ENCODE data around the gene CRYGS.

Gene CRYGS

DNA sequence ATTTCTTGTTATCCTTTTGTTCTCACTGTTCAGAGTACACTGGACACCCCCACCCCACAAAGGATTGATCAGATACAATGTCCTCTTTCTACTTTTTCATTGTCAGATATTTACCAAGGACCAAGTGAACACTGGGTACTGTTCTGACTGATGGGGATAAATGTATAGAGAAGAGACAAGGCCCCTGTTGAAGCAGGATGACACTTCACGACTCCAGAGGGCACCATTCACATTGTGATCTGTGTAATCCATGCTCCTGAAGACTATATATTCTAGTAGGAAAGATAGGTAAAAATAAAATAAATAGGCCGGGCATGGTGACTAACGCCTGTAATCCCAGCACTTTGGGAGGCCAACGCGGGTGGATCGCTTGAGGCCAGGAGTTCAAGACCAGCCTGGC is 7.2 kb upstream of the CRYGS start:
- no peak overlapping the region for H3K4me3 ChIP-seq (ENCODE audit: low read depth, low read length)
- no peaks in the 10 kb centered on the region for H3K27me3 ChIP-seq (ENCODE audit: insufficient read depth, low read depth, severe bottlenecking)
- no peak for DNase-seq
- TF ChIP-seq, protein P1, sequence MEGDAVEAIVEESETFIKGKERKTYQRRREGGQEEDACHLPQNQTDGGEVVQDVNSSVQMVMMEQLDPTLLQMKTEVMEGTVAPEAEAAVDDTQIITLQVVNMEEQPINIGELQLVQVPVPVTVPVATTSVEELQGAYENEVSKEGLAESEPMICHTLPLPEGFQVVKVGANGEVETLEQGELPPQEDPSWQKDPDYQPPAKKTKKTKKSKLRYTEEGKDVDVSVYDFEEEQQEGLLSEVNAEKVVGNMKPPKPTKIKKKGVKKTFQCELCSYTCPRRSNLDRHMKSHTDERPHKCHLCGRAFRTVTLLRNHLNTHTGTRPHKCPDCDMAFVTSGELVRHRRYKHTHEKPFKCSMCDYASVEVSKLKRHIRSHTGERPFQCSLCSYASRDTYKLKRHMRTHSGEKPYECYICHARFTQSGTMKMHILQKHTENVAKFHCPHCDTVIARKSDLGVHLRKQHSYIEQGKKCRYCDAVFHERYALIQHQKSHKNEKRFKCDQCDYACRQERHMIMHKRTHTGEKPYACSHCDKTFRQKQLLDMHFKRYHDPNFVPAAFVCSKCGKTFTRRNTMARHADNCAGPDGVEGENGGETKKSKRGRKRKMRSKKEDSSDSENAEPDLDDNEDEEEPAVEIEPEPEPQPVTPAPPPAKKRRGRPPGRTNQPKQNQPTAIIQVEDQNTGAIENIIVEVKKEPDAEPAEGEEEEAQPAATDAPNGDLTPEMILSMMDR (IDR thresholded peaks at IDR 0.05; ENCODE audit: low read depth, low read length), result no peak
- no peaks in the 10 kb centered on the region for H3K9me3 ChIP-seq (ENCODE audit: severe bottlenecking)
- no peak overlapping the region for H3K27ac ChIP-seq
- H3K36me3 ChIP-seq, result peaks cover 16% of the 10 kb centered on the region

DNA sequence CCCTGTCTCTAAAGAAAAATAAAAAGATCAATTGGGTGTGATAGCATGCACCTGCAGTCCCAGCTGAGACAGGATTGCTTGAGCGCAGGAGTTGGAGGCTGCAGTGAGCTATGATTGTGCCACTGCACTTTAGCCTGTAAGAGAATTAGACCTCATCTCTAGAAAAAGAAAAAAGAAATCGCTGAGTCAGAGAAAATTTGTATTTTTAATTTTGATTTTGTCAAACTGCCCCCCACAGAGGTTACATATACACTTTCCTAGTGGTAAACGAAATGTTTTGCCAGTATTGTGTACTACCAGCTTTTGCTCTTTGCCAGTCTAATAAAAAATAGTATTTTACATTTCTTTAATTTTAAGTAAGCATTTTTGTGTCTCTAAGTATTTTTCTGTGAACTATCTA is 5.3 kb upstream of the CRYGS start:
- Histone ChIP-seq H3K9me3 (ENCODE audit: severe bottlenecking) (no peaks in the 10 kb centered on the region), H3K27ac (no peak overlapping the region), H3K36me3 (peaks cover 9% of the 10 kb centered on the region), H3K27me3 (ENCODE audit: insufficient read depth, low read depth, severe bottlenecking) (no peaks in the 10 kb centered on the region), H3K4me3 (ENCODE audit: low read depth, low read length) (no peak overlapping the region)
- TF ChIP-seq, protein P1 (IDR thresholded peaks at IDR 0.05; ENCODE audit: low read depth, low read length), result no peak
- no peak for DNase-seq

DNA sequence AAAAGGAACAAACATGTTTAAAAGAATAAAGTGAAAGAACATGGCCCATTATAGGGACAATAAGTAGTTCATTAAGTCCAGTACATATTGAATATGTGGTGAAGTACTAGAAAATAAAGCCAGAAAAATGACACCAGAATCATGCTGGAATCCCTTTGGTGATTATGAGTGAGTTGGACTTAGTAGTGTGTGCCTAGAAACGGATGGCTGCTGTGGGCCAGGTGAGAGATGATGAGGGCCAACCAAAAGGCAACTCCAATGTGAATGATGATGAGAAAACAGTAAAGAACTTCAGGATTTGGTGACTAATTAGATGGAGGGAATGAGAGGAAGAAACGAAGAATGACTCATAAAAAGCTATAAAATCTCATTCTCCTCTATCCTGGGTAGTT is 3.3 kb downstream of the CRYGS start:
- H3K4me3 ChIP-seq (ENCODE audit: low read depth, low read length), result no peak overlapping the region
- TF ChIP-seq, protein P1 (IDR thresholded peaks at IDR 0.05; ENCODE audit: low read depth, low read length), result no peak
- H3K36me3 ChIP-seq, result no peaks in the 10 kb centered on the region
- H3K9me3 ChIP-seq (ENCODE audit: severe bottlenecking), result no peaks in the 10 kb centered on the region
- no peak for DNase-seq
- H3K27me3 ChIP-seq (ENCODE audit: insufficient read depth, low read depth, severe bottlenecking), result no peaks in the 10 kb centered on the region
- no peak overlapping the region for H3K27ac ChIP-seq

DNA sequence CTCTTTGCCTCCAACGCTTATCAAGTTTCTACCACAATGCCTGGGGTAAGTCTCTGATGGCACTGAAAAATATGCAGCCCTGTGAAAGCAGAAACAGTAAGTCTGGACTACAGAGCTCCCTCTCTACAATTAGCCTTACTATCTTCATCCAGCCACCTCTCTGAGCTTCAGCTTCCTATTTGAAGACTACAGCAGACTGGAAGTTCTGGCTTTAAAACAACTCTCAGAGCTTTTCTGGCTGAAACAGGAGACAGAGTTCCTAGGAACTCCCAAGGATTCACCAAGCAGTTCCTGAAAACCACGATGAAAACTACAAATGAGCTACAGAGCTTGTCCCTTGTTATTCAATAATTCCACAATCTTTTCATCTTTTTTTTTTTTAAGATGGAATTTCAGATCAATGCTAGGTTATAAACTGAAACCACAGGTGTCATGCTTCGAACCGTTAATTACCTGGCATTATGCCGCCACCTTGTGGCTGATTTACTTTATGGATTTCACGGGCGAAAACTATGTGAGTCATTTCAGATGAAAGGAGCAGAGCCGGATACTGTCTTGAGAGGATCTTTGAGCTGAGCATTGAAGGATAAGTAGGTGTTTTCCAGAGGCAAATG is 3.9 kb downstream of the CRYGS start:
- no peak overlapping the region for H3K4me3 ChIP-seq (ENCODE audit: low read depth, low read length)
- DNase-seq, result peak; percentile 68
- TF ChIP-seq, protein P1 (IDR thresholded peaks at IDR 0.05; ENCODE audit: low read depth, low read length), result peak; percentile 41; the same call in 1 of the 2 replicates
- no peaks in the 10 kb centered on the region for H3K27me3 ChIP-seq (ENCODE audit: insufficient read depth, low read depth, severe bottlenecking)
- H3K9me3 ChIP-seq (ENCODE audit: severe bottlenecking), result no peaks in the 10 kb centered on the region
- H3K36me3 ChIP-seq, result no peaks in the 10 kb centered on the region
- no peak overlapping the region for H3K27ac ChIP-seq

DNA sequence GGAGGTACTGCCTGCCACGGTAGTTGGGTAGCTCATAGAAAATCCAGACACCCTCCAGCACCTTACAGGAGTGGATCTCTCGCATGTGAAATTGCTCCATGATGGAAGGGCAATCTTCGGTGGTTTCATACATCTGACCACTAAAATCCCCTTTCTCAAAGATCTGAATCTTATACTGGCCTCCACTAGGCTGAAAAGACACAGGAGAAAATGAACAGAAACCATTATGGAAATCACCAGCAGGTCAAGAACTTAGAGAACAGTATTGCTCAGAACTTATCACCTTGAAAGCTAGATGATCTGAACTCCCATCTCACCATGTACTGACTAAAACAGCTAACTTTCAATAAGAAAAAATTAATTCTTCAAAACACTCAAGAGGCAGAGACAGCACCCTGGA is 5.4 kb downstream of the CRYGS start:
- Histone ChIP-seq H3K27ac (no peak overlapping the region), H3K4me3 (ENCODE audit: low read depth, low read length) (no peak overlapping the region), H3K9me3 (ENCODE audit: severe bottlenecking) (no peaks in the 10 kb centered on the region), H3K27me3 (ENCODE audit: insufficient read depth, low read depth, severe bottlenecking) (no peaks in the 10 kb centered on the region), H3K36me3 (no peaks in the 10 kb centered on the region)
- DNase-seq, result no peak
- TF ChIP-seq, protein P1 (IDR thresholded peaks at IDR 0.05; ENCODE audit: low read depth, low read length), result no peak
